ENCODE measurements around the gene ERICH6.

ERICH6 gene

GRCh38 chr3:150699068-150699639 is 4.6 kb downstream of the ERICH6 start:
- Histone ChIP-seq H3K4me3 (ENCODE audit: low read depth, low read length) (no peak overlapping the region), H3K27ac (no peak overlapping the region), H3K9me3 (ENCODE audit: control insufficient read depth, low read length) (no peaks in the 10 kb centered on the region), H3K36me3 (ENCODE audit: control insufficient read depth, insufficient read depth, low read length) (no peaks in the 10 kb centered on the region), H3K27me3 (ENCODE audit: control insufficient read depth, insufficient read depth, low read length) (no peaks in the 10 kb centered on the region), H3K4me2 (ENCODE audit: low read length) (no peak overlapping the region), H2AFZ (no peak overlapping the region), H3K79me2 (no peaks in the 10 kb centered on the region), H3K4me1 (no peaks in the 10 kb centered on the region), H3K9ac (no peak overlapping the region)
- TF ChIP-seq CTCF (IDR thresholded peaks at IDR 0.05): no peak

GRCh38 chr3:150697646-150698045 is 6.1 kb downstream of the ERICH6 start:
- H3K27me3 ChIP-seq (ENCODE audit: control insufficient read depth, insufficient read depth, low read length): no peaks in the 10 kb centered on the region
- H2AFZ ChIP-seq: no peak overlapping the region
- H3K4me1 ChIP-seq: no peaks in the 10 kb centered on the region
- H3K4me2 ChIP-seq (ENCODE audit: low read length): no peak overlapping the region
- no peaks in the 10 kb centered on the region for H3K9me3 ChIP-seq (ENCODE audit: control insufficient read depth, low read length)
- H3K36me3 ChIP-seq (ENCODE audit: control insufficient read depth, insufficient read depth, low read length): no peaks in the 10 kb centered on the region
- H3K79me2 ChIP-seq: no peaks in the 10 kb centered on the region
- no peak for TF ChIP-seq CTCF (IDR thresholded peaks at IDR 0.05)
- no peak overlapping the region for H3K4me3 ChIP-seq (ENCODE audit: low read depth, low read length)
- no peak overlapping the region for H3K9ac ChIP-seq
- H3K27ac ChIP-seq: no peak overlapping the region

- no peaks in the 10 kb centered on the region for H3K27me3 ChIP-seq (ENCODE audit: control insufficient read depth, insufficient read depth, low read length)
- no peak overlapping the region for H3K9ac ChIP-seq
- H3K9me3 ChIP-seq (ENCODE audit: control insufficient read depth, low read length): no peaks in the 10 kb centered on the region
- no peaks in the 10 kb centered on the region for H3K79me2 ChIP-seq
- no peak overlapping the region for H3K4me2 ChIP-seq (ENCODE audit: low read length)
- H3K27ac ChIP-seq: no peak overlapping the region
- H3K4me3 ChIP-seq (ENCODE audit: low read depth, low read length): no peak overlapping the region
- H2AFZ ChIP-seq: no peak overlapping the region
- no peak for TF ChIP-seq CTCF (IDR thresholded peaks at IDR 0.05)
- H3K36me3 ChIP-seq (ENCODE audit: control insufficient read depth, insufficient read depth, low read length): no peaks in the 10 kb centered on the region
- H3K4me1 ChIP-seq: no peaks in the 10 kb centered on the region
Observed at GRCh38 chr3:150691414-150692040, 12.2 kb downstream of the ERICH6 start.

- H3K9me3 ChIP-seq (ENCODE audit: control insufficient read depth, low read length): no peaks in the 10 kb centered on the region
- no peaks in the 10 kb centered on the region for H3K27me3 ChIP-seq (ENCODE audit: control insufficient read depth, insufficient read depth, low read length)
- H3K4me3 ChIP-seq (ENCODE audit: low read depth, low read length): no peak overlapping the region
- H3K9ac ChIP-seq: no peak overlapping the region
- H3K27ac ChIP-seq: no peak overlapping the region
- no peak overlapping the region for H3K4me2 ChIP-seq (ENCODE audit: low read length)
- no peaks in the 10 kb centered on the region for H3K4me1 ChIP-seq
- H3K36me3 ChIP-seq (ENCODE audit: control insufficient read depth, insufficient read depth, low read length): no peaks in the 10 kb centered on the region
- H3K79me2 ChIP-seq: no peaks in the 10 kb centered on the region
- H2AFZ ChIP-seq: no peak overlapping the region
- TF ChIP-seq CTCF (IDR thresholded peaks at IDR 0.05): no peak
Observed at GRCh38 chr3:150687613-150688012, 16.1 kb downstream of the ERICH6 start.

- H3K4me3 ChIP-seq (ENCODE audit: low read depth, low read length): no peak overlapping the region
- H3K27me3 ChIP-seq (ENCODE audit: control insufficient read depth, insufficient read depth, low read length): no peaks in the 10 kb centered on the region
- H2AFZ ChIP-seq: no peak overlapping the region
- H3K4me2 ChIP-seq (ENCODE audit: low read length): no peak overlapping the region
- H3K9ac ChIP-seq: no peak overlapping the region
- no peak for TF ChIP-seq CTCF (IDR thresholded peaks at IDR 0.05)
- no peaks in the 10 kb centered on the region for H3K79me2 ChIP-seq
- H3K27ac ChIP-seq: no peak overlapping the region
- H3K4me1 ChIP-seq: no peaks in the 10 kb centered on the region
- no peaks in the 10 kb centered on the region for H3K9me3 ChIP-seq (ENCODE audit: control insufficient read depth, low read length)
- H3K36me3 ChIP-seq (ENCODE audit: control insufficient read depth, insufficient read depth, low read length): no peaks in the 10 kb centered on the region
Observed at GRCh38 chr3:150682824-150683223, 20.9 kb downstream of the ERICH6 start.
